Omental fat pad (tissue), 4 donors: ENCODE measurements around the gene MPPED2. TPM values are rescaled to one million over a fixed set of nuclear protein-coding genes. Genes with fewer than 3 reads are reported as not detected.

Experiments used
- ATAC-seq: fragments of 150-250 bp; one replicate; pipeline ENCODE4 v1.9.1; 2016; ENCODE audit warnings: mild to moderate bottlenecking, moderate library complexity; ENCODE audit not compliant: low FRiP score
- DNase-seq: peaks from one replicate; pipeline ENCODE4 v3.0.0-alpha.2; 2019; ENCODE audit warnings: low spot score
- CTCF ChIP-seq, 3 donors: fragments of 450-650 bp; IDR thresholded peaks; one replicate each; pipeline ENCODE4 v1.5.1; 2016 to 2017; ENCODE audit warnings: antibody characterized with exemption in 3 of 3, mild to moderate bottlenecking in 3 of 3, moderate library complexity in 2 of 3
- total RNA-seq, 4 donors: library from RNA; depleted of rRNA; stranded (reverse); fragments of >200 nt; gene quantifications; one replicate each; pipeline ENCODE4 v1.1.0, GENCODE V29; 2016

MPPED2 gene
- total RNA-seq, 4 donors from 2014 or later: 5.6 to 12.0 (median 8.7) TPM

- no peak for DNase-seq
- no peak for ATAC-seq
- no peak for TF ChIP-seq CTCF (IDR thresholded peaks at IDR 0.05)
Measured at GRCh38 chr11:30422447-30423278, 163.5 kb downstream of the MPPED2 start.

DNA sequence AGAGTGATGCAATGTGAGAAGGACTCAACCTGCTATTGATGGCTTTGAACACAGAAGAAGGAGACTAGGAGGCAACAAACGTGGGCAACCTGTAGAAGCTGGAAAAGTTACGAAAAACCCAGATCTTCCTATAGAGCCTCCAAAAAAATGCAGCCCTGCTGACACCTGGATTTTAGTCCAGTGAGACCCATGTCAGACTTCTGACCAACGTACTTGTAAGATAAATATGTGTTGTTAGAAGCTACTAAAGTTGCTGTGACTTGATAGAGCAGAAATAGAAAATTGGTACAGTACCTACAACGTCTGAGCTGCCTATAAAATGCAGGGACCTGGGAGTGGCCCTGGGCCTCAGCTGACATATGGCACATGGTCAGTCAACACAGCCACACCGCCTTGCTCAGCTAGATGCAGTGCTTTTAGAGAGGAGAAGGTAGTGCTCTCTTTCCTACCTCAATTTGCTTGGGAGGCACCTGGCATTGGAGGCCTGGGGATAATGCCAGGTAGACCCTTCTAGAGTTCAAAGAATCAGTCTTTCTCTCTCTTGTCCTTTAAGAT, 165.8 kb downstream of the MPPED2 start:
- ATAC-seq (no peak), DNase-seq (no peak)
- no peak for TF ChIP-seq CTCF (IDR thresholded peaks at IDR 0.05)

- TF ChIP-seq CTCF (IDR thresholded peaks at IDR 0.05): no peak
- DNase-seq (no peak), ATAC-seq (no peak)
Measured at GRCh38 chr11:30414806-30415205, 171.3 kb downstream of the MPPED2 start.

GRCh38 chr11:30414244-30414643, 171.9 kb downstream of the MPPED2 start:
- DNase-seq (no peak), ATAC-seq (no peak)
- TF ChIP-seq CTCF (IDR thresholded peaks at IDR 0.05): no peak

- DNase-seq (no peak), ATAC-seq (no peak)
- no peak for TF ChIP-seq CTCF (IDR thresholded peaks at IDR 0.05)
Measured at GRCh38 chr11:30412509-30412908, 173.6 kb downstream of the MPPED2 start.

DNA sequence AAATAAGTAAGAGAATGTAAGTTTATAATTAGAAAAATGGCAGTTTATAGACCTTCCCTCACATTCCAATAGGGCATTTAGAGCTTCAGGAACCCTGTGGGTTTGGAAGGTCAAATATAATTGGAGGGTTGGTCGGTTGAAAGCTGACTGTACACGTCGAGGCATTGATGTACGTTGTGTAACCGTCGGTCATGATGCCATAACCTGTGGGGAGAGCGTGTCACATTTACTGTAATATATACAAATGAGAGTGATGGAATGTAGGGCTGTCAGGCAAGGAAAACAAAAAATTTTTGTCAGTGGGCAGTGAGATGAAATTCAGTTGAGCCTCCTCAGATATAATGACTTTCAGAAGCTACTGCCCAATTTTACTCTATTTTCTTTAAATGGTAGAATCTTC, 174.8 kb downstream of the MPPED2 start:
- TF ChIP-seq CTCF (IDR thresholded peaks at IDR 0.05): no peak

More for the DNA sequence above, 174.8 kb downstream of the MPPED2 start:
- no peak for DNase-seq
- ATAC-seq: no peak
